ENCODE data around the gene GABARAPL1.
A peak's percentile ranks its signal among the peaks of the same experiment; 100 is the strongest.
"Not testable (repeated sequence)": the region's sequence is repeated elsewhere in the genome, so short reads cannot be mapped to it uniquely, and the experiment has no call there.

GABARAPL1 gene

DNA sequence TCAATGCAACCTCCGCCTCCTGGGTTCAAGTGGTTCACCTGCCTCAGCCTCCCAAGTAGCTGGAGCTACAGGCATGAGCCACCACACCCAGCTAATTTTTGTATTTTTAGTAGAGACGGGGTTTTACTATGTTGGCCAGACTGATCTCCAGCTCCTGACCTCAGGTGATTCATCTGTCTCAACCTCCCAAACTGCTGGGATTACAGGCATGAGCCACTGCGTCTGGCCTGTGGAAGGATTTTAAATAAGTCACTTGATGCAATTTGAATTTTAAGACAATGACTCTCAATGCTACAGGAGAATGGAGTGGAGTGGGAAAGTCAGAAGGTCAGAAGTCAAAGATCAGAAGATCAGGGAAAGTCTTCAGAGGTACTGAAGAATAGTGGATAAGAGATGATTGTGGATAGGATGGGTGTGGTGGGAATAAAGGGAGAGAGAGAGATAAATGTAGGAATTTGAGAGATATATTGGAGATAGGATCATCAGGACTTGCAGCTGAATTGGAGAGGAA is 18.5 kb upstream of the GABARAPL1 start:
- no peak for DNase-seq (ENCODE audit: low read depth, low spot score)

DNA sequence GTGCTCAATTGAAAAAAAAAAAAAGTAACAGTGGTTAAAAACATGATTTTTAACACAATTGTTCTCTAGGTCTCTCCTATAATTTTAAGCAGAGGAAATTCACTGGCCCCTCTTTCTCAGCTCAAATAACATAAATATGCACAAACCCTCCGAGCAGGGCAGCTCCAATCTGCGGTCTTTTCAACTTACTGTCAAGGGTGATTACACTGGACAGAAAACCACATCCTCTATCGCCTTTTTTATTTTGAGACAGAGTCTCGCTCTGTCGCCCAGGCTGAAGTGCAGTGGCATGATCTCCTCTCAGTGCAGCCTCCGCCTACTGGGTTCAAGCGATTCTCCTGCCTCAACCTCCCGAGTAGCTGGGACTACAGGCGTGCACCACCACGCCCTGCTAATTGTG is 16.5 kb upstream of the GABARAPL1 start:
- H3K4me3 ChIP-seq (ENCODE audit: low read length) = no peak overlapping the region
- DNase-seq (ENCODE audit: low read depth, low spot score) = no peak

More for the DNA sequence above, 18.5 kb upstream of the GABARAPL1 start:
- H3K4me3 ChIP-seq (ENCODE audit: low read length) = no peak overlapping the region

DNA sequence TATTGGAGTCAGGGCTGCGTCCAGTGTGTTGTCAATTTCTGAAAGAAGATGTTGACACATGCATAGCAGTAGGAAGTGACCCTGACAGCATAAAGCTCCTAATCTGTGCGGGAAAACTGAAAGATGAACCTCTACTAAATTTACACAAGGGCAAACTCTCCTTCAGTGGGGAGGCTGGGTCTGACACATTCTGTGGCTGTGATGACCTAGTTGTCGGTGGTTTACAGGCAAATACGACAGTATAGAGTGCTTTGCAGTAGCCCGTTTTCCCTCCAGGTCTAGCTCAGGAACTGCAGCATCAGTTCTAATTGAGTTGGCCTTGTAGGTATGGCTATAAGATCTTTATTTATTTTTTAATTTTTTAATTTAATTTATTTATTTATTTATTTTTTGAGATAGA is 14.8 kb upstream of the GABARAPL1 start:
- no peak overlapping the region for H3K4me3 ChIP-seq (ENCODE audit: low read length)
- no peak for DNase-seq (ENCODE audit: low read depth, low spot score)

DNA sequence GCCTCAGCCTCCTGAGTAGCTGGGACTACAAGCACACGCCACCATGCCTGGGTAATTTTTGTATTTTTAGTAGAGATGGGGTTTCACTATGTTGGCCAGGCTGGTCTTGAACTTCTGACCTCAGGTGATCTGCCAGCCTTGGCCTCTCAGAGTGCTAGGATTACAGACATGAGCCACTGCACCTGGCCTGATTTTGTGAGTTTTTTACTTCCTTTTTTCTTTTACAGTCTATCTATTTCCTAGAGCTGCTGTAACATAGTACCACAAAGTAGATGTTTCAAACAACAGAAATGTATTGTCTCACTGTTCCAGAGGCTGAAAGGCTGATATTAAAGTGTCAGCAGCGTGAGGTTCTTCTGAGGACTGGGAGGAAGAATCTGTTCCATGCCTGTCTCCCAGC is 8.2 kb upstream of the GABARAPL1 start:
- not testable (repeated sequence) for H3K4me3 ChIP-seq (ENCODE audit: low read length); DNase-seq (ENCODE audit: low read depth, low spot score)

DNA sequence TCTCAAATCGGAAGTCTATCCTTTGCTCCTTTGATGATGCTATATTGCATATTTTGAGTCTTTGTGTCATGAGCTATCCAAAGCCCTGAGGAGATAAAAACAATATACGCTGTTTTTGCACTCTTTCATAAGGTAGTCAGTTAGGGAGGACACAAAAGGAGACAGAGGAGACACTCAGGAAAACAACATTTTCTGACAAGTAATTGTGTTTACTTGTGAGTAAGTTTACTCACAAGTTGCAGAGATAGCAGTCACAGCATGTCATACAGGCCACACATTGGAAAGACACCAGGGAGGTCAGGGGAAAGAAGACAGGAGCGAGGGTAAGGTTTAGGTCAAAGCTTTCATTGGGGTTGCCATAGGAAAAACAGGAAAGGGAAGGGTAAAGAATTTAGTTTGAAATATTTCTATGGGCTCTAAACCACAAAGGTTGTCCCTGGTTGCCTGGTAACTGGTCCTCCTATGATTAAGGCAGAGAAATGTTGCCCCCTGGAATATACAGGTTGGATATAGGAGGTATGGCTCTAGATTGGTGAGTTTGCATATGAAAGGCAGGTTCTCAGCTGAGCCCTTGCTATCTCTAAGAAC is 7.4 kb upstream of the GABARAPL1 start:
- no peak overlapping the region for H3K4me3 ChIP-seq (ENCODE audit: low read length)

DNA sequence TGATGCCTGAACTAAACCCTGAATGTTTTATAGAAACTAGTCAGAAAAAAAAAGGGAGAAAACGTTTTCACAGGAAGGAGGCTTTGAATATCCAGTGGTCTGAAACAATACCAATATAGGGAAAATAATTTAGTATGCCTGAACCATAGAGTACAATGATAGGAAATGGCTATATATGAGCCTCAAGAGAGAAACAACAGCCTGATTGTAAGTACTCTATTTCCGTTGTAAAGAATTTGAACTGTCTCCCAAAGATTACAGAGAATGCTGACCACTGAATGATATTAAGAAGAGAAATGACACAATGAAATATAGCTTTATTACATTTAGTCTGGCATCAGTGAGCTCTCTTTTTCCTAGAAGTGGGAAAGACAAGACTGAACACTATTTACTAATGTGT is 5.5 kb upstream of the GABARAPL1 start:
- H3K4me3 ChIP-seq (ENCODE audit: low read length) = no peak overlapping the region
- no peak for DNase-seq (ENCODE audit: low read depth, low spot score)

More for the DNA sequence above, 7.4 kb upstream of the GABARAPL1 start:
- DNase-seq (ENCODE audit: low read depth, low spot score) = no peak

DNA sequence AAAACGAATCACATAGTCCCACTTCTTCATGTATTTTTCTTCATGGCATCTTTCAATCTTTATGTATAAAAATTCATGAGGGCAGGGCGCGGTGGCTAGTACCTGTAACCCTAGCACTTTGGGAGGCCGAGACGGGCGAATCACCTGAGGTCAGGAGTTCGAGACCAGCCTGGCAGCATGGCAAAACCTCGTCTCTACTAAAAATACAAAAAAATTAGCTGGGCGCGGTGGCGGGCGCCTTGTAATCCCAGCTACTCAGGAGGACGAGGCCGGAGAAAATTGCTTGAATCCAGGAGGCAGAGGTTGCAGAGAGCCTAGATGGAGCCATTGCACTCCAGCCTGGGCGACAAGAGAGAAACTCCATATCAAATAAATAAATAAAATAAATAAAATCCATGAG is 2.5 kb upstream of the GABARAPL1 start:
- no peak for DNase-seq (ENCODE audit: low read depth, low spot score)
- no peak overlapping the region for H3K4me3 ChIP-seq (ENCODE audit: low read length)

DNA sequence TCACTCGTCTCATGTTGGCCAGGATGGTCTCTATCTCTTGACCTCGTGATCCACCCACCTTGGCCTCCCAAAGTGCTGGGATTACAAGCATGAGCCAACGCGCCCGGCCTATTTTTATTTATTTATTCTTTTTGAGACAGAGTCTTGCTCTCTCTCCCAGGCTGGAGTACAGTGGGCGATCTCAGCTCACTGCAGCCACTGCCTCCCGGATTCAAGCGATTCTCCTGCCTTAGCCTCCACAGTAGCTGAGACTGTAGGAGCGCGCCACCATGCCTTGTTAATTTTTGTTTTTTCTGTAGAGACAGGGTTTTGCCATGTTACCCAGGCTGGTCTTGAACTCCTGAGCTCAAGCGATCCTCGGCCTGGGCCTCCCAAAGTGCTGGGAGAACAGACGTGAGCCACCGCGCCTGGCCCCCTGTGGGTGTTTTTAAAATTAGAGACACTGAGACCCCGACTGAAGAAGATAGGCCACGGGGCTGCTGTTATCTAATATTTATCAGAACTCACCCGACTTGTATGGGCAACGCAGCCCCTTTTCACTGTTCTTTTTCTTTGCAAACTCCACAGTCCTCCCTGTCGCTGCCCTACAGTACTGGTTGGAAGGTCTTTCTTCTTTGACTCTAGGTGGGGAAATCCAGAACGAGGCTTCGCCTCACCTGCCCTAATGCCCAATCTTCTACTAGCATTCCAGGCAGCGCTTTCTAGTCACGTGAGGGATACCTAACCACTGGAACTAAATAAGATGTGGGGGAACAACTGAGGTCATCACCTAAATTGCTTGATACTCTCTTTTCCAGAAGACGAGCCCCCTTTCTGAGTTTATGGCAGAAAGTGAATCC is 1.4 kb upstream of the GABARAPL1 start:
- no peak for DNase-seq (ENCODE audit: low read depth, low spot score)
- no peak overlapping the region for H3K4me3 ChIP-seq (ENCODE audit: low read length)

DNA sequence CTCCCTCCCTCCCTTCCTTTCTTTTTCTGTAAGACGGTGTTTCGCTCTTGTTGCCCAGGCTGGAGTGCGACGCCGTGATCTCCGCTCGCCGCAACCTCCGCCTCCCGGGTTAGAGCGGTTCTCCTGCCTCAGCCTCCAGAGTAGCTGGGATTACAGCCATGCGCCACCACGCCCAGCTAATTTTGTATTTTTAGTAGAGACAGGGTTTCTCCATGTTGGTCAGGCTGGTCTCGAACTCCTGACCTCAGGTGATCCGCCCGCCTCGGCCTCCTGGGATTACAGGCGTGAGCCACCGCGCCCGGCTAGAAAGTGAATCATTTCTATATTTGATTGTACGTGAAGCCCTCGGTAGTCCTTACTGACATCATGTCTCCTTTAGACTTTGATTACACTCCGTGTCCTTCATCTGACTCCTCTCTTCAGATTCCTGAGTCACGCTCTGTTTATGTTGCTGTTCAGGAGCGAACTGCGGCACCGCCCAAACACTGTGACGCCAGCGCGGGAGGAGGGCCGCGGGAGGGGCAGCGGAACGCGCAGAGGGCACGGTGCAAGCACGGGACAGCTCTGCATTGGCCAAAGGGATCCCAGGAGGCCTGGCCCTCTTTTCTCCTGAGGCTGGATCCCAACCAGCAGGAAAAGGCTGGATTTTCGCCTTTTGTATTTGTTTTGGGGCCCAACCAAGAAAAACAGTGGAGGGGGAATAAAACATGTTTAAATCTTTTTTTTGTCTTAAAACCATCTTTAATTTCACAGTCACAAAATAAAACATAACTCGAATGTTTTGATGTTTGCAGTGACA is 538 bp upstream of the GABARAPL1 start:
- H3K4me3 ChIP-seq (ENCODE audit: low read length) = peak overlapping the region; percentile 68
- peak; percentile 52 for DNase-seq (ENCODE audit: low read depth, low spot score)

DNA sequence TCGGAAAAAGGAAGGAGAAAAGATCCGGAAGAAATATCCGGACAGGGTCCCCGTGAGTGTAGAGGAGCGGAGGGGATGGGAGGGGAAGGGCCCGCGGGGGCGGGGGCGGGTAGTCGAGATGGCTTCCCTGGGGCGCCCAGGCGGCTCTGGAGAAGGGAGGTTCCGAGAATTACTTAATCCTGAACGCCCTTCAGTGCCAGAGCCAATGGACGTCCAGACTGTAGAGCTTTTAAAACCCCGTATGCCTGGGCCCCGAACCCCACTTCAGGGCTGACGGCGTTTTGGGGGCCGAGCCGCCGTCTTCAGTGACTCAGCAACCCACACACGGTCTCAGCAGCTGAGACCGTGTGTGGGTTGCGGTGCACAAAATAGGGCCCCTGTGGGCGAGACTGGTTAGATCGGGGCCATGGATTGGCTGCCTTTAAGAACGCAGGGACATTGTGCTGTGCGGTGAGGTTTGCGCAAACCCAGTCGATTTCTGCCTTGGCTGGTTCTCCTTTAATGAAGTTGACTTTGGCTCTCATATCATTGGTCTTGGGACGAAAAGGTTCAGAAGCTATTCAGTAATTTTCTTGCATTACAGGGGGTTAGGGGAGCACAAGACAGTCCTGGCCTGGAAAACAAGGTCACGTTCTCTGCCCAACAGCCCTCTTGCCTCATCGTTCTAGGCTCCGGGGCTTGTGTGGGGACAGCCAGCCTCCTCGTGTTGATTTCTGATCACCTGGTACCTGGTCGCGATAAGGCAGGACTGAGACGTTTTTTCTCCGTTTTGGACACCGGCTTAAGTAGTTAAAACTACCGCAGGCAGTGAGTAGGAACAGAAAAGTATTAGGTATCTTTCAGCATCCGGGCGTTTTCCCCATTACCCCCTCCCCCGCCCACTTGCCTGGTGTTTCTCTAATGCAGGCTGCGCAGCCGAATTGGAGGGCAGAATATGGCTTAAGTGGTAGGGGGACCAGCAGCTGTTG is 775 bp downstream of the GABARAPL1 start:
- DNase-seq (ENCODE audit: low read depth, low spot score) = peak; percentile 50
- H3K4me3 ChIP-seq (ENCODE audit: low read length) = peak overlapping the region; percentile 68

DNA sequence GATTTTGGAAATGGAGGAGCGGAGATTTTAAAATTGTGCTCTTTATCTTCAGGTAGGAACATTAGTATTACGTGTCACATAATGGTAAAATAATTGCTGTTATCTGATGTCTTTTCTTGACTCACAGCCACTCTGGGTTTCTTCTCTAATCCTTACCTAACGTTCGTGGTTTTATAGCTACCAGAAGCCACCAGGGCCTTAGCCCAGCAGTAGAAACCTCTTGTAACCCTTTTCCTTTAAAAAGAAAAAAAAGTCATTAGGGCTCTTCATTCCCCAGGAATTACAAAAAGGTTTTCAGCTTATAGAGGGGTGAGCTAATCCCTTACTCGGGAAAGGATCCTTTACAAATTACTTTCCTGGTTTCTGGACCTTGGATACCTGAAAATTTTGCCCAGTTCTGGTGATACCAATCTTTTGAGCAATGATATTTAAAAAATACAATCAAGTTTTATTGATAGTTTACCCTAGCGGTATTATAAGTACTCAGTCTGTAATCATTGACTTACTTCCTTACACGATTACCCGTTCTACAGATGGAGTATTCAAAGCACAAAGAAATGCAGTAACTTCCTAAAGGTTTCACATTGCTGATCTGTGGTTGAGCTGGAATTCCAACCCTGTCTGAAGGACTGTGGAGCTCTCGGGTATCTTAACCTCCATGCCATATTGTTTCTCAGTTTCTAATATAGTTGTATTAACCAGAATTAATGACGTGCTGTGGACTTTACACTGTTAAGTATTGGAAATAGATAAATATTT is 1.6 kb downstream of the GABARAPL1 start:
- H3K4me3 ChIP-seq (ENCODE audit: low read length) = peak overlapping the region; percentile 68
- no peak for DNase-seq (ENCODE audit: low read depth, low spot score)

DNA sequence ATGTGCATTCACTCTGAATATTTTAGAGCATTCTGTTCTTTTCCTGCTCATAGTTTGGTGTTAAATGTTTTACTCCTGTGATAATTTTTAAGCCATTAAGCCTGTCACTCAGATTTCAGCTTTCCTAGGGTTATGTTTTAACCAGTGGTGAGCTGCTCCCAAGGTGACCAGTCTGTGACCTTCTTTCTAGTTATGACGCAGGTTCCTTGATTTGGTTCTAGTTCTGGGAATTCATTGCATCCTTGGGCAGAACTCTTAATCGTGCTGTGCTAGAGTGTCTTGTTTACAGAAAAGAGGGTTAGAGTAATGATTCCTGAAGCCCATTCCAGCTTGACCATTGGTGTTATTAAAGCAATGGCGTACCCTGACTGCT is 2.2 kb downstream of the GABARAPL1 start:
- DNase-seq (ENCODE audit: low read depth, low spot score) = no peak

DNA sequence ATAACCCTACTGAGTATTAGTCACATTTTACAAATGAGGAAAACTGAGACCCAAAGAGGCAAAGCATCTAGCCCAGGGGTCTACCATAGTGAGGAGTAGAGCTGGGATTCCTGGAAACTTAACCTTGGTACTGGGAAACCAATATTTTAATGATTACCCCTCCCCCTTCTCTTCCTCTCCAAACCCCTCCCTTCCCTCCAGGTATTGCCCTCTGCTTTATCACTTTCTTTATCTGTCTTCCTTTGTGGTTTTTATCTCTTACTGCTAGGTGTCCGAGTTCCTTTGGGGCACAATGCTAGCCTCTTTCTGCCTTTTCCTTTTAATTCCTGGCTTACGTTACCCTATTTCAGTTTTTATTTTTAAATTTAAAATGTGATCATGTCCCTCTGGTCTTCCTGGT is 2.8 kb downstream of the GABARAPL1 start:
- no peak for DNase-seq (ENCODE audit: low read depth, low spot score)
- H3K4me3 ChIP-seq (ENCODE audit: low read length) = no peak overlapping the region

More for the DNA sequence above, 2.2 kb downstream of the GABARAPL1 start:
- H3K4me3 ChIP-seq (ENCODE audit: low read length) = no peak overlapping the region

DNA sequence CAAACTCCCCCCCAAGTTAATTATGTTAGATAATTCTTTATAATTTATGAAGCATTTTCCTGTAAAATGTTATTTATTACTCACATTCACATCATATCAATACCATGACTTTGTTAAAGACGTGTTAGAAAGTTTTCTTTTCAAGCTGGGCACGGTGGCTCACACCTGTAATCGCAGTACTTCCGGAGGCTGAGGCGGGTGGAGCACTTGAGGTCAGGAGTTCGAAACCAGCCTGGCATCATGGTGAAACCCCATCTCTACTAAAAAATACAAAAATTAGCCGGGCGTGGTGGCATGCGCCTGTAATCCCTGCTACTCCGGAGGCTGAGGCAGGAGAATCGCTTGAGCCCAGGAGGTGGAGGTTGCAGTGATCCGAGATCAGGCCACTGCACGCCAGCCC is 3.3 kb downstream of the GABARAPL1 start:
- DNase-seq (ENCODE audit: low read depth, low spot score); H3K4me3 ChIP-seq (ENCODE audit: low read length): not testable (repeated sequence)

DNA sequence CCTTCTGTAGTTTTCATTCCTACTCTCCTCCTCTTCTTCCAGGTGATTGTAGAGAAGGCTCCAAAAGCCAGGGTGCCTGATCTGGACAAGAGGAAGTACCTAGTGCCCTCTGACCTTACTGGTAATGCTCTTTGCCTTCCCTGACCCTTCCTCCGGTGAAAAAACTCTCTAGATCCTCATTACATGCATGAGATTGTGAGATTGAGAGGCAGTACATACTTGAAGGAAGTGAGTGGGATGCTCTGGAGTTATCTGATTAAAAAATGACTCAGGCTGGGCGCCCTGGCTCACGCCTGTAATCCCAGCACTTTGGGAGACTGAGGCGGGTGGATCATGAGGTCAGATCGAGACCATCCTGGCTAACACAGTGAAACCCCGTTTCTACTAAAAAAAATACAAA is 5.3 kb downstream of the GABARAPL1 start:
- no peak for DNase-seq (ENCODE audit: low read depth, low spot score)

DNA sequence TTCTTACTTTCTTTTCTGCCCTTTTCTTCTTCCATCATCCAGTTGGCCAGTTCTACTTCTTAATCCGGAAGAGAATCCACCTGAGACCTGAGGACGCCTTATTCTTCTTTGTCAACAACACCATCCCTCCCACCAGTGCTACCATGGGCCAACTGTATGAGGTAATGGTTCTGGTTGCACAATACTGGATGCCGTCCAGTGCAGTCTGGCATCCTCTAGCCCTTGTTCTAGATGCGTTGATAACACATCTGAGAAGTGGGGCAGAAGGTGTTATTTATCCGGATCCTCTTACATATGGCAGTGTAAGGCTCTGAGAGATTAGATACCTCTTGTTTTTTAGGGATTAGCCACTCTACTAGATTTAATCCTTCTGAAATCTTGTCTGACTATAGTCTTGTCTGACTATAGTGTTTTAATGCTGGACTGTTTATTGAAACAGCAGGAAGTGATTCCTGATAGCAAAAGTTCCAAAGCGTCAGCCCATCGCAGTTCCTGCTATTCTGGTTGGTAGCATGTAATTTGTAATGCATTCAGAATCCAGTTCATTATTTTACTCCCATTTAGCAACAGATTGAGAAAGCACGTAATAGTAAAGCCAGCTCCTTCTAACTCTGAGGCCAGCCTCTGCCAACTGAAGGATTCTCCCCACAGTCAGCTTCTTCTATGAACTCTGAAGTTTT is 7.9 kb downstream of the GABARAPL1 start:
- no peak for DNase-seq (ENCODE audit: low read depth, low spot score)
- H3K4me3 ChIP-seq (ENCODE audit: low read length) = no peak overlapping the region

More for the DNA sequence above, 5.3 kb downstream of the GABARAPL1 start:
- no peak overlapping the region for H3K4me3 ChIP-seq (ENCODE audit: low read length)

DNA sequence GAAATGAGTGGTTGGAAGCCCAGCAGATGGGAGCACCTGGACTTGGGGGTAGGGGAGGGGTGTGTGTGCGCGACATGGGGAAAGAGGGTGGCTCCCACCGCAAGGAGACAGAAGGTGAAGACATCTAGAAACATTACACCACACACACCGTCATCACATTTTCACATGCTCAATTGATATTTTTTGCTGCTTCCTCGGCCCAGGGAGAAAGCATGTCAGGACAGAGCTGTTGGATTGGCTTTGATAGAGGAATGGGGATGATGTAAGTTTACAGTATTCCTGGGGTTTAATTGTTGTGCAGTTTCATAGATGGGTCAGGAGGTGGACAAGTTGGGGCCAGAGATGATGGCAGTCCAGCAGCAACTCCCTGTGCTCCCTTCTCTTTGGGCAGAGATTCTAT is 9.2 kb downstream of the GABARAPL1 start:
- no peak overlapping the region for H3K4me3 ChIP-seq (ENCODE audit: low read length)
- no peak for DNase-seq (ENCODE audit: low read depth, low spot score)
